GM21367 (cell line): ENCODE measurements around the gene RALGPS1.

Experiments used
- ATAC-seq: cut with Tn5 transposase; IDR thresholded peaks from one replicate; pipeline ENCODE4 v1.9.1; 2021; ENCODE audit not compliant: unreplicated experiment

RALGPS1 gene

DNA sequence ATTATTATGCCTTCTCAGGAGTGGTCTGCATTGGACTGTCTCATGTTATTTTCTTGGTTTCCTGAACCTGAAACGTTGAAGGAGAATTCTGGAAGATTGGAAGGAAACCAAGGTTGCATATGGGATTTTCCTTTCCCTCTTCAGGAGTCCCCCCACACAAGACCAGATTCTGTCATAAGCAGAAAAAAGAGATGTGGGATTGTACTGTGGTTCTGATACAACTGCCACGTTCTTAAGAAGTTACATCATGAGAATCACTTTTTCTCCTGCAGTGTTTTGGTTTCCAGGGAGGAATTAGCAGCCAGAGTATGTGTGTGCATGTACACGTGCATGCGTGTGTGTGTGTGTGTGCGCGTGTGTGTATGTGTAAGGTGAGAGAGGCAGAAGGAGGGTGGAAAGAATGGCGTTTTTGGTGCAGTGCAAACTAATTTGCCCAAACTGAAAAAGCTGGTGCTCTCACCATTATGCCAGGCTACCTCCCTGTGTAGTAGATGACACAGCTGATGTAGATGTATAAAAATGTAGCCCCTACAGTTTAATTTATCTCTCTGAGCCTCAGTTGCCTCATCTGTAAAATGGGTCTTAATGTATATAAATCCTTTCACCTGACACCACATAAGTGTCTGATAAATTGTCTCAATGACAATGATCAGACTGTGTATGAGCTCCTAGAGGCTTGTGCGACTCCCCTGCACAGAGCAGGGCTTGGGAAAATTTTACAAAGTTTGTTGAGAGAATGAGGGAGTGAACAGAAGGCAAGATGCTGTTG lies 38.6 kb downstream of the RALGPS1 start:
- no peak for ATAC-seq

DNA sequence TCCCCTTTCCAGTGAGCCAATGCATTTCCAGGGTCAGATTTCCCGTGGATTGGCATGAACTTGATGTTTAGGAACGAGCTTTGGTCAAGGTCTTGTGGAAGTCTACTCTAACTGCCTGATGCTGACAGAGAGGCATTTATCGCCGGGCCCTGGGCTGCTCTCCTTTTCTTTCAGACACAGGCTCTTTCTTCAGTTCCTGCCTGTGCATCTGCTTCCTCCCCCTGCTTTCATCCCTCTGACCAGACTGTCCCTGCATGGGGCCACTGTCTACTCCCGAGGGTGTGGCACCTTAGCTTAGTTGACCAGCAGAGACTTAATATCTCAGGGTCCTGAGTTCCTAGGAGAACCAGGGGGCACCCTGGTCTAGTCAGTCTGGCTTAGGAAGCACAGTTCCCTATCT lies 41.2 kb downstream of the RALGPS1 start:
- no peak for ATAC-seq

DNA sequence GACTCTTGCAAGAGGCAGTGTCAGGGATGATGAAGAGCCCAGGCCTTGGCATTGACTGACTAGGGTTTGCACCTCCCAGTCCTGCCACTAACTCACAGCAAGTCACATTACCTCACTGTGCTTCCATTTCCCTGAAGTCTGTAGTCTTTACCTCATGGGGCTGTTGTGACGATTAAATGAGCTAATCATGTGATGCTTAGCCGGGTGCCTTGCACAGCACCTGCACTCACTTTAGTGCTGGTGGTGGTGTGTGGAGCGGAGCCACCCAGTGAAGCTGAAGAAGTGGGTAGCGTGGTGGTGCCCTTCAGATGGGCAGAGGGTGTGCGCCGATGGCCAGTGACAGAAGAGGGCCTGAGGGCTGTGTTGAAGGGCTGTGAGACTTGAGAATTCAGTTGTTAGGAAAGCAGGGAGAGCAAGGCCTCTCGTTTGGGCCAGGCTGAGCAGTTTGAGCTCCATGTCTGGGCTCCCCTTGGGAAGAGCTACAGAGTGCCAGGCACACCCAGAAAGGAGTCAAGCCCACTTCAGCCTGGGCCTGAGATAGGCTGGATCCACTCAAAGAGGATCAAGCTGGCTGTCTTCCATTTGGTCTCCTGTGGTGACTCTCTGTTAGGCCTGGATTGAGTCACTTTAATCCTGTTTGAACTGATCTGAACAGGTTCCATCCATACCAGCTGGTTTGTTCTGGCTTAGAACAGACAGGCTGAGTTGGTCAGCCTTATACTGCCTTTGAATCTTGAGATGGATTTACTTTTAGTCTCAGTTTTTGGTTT lies 42.5 kb downstream of the RALGPS1 start:
- no peak for ATAC-seq

- ATAC-seq: no peak
These were observed 43.1 kb downstream of the RALGPS1 start for GRCh38 chr9:126957687-126958053.

DNA sequence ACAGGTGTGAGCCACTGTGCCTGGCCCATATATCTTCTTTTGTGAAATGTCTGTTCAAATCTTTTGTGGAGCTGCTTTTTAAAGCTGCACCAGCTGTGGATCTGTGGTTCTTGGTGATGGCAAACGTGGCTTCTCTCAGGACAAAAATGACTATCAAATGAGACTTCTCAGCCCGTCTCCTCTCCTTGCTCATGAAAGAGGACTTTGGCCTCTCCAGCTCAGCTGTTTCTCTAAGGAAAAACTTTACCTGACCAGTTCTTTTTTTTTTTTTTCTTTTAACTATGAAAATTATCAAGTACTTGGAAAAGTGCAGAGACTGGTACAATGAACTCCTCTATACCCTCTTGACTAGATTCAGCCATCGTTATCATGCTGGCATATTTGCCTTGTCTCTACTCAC lies 44.8 kb downstream of the RALGPS1 start:
- no peak for ATAC-seq

DNA sequence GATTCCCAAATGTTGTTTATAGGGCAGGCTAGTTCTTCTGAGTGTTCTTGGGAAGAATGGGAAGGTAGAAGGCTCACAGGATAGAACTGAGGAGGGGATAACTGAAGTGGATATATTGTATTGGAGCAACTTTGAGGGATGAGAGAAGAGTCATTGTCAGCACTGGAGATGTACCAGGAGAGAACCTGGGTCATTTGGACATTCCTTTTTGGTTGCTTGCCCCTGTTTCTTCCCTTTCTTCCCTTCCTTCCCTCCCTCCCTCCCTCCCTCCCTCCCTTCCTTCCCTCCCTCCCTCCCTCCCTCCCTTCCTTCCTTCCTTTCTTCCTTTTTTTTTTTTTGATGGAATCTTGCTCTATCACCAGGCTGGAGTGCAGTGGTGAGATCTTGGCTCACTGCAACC lies 45.3 kb downstream of the RALGPS1 start:
- no peak for ATAC-seq

DNA sequence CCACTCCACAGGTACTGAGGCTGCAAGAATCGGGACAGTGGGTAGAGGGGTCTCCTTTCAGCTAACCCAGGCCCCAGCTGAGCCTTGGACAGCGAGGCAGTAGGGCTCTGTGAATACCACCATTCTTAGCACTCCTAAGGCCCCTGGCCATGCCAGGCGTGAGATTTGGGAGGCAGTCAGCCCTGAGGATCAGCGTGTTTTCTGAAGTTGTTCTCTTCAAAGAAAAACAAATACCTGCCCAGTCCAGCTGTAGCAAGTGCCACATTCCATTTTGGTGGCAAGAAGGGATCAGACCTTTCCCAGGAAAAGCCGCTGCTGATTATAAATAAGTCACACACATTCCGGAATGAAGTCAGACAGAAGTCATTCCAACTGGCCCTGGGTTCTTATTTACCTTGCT lies 47.8 kb downstream of the RALGPS1 start:
- no peak for ATAC-seq

DNA sequence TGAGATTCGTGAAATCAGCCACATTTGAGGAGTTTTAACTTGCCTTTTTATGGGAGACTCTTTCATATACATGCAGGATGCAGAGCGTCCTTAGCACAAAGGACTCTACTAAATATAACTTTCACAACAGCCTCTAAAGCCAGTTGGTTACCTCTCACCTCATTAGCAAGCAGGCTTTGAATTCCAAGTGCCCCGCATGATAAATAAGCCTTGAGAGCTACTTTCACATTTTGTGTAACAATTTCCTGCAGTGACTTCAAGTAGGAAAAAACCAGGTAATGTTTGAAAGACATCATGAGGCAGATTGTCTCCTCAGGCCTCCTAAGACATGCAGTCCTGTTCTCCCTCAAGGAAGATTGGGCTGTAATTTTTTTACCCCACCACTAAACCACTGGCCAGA lies 50.5 kb downstream of the RALGPS1 start:
- ATAC-seq: no peak

DNA sequence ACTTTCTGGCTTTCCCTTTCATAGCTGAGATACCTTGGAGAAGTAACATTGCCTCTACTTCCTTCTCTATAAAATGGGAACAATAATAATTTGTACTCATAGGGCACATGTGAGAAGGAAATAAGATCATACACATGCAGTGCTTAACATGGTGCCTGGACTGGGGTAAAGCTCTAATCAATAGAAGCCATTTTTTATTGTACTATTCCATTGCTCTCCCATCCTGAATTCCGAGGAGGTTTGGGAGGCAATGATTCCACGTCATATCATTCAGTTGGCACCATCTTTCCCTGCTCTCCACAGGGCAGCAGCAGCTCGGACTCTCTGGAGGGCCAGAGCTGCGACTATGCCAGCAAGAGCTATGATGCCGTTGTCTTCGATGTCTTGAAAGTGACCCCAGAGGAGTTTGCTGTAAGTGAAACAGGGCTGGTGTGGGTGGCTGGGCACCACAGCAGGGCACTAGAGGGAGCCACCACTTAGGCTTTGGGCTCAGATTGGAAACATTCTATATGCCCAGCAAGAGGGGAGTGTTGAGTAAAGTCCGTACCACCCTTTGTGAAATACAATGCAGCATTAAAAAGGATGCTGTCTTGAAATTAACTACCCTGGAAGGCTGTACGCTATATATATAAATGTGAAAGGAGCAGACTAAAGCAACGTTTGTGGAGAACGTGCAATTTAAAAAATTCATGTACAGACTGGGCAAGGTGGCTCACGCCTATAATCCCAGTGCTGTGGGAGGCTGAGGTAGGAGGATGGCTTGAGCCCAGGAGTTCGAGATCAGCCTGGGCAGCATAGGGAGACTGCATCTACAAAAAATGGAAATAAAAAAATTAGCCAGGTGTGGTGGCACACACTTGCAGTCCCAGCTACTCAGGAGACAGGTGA lies 51.2 kb downstream of the RALGPS1 start:
- no peak for ATAC-seq

- no peak for ATAC-seq
These were observed 56.7 kb downstream of the RALGPS1 start for GRCh38 chr9:126971261-126971660.

- no peak for ATAC-seq
These were observed 59.3 kb downstream of the RALGPS1 start for GRCh38 chr9:126973651-126974529.

DNA sequence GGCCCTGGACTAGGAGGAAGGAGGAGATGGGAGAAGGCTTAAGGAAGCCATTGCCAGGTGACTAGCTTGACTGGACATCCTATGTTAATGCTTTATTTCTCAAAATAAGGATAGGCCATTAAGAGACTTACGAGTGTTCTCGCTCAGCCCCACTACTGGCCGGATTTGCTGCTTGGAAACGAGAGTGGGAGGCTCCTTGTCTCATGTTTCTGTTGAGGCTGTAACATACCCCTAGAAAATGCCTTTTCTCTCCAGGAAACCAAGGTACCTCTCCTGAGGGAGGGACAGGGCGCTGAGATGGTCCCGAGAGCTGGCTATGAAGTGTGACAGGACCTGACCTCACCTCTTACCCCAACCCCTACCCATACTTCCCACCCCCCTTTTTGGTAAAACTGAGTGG lies 60.0 kb downstream of the RALGPS1 start:
- ATAC-seq: no peak

DNA sequence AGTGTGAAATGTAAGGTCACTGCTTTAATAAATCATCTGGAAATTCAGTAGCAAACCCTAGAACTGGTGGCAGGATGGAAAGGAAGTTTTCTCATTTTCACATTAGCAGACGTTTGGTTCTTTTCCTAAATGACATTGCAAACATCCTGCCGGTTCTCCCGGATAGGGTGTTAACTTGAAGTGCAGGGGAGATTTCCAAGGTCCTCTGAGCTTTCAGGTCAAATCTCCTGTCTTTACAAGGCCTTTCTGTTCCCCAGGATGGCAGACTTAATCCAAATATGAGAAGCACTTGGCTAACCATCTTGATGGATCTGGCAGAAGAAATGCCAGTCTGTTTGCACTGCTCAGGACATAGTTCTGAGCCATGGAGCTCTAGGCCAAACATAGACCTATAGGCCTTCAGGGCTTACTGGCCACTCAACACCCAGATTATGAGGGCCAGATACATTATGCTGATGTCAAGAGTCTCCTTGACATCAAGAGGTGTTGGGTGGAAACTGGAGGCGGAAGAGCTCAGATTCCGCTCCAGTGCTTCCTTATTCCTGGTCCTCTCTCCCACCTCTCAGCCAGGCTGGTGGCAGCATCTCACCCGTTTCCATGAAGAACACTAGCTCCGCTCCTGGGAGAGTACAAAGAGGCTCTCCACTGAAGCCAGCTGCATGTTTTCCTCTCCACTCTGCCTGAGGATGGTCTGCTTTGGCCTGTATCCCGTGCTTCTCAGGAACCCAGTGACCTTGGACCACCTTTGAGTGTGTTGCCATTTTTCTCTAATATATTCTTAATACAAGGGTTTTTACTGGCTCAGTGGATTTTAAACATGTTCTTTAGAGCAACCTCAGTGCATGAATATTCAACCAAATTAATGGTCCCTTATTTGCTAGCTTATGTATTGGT lies 61.0 kb downstream of the RALGPS1 start:
- ATAC-seq: no peak

DNA sequence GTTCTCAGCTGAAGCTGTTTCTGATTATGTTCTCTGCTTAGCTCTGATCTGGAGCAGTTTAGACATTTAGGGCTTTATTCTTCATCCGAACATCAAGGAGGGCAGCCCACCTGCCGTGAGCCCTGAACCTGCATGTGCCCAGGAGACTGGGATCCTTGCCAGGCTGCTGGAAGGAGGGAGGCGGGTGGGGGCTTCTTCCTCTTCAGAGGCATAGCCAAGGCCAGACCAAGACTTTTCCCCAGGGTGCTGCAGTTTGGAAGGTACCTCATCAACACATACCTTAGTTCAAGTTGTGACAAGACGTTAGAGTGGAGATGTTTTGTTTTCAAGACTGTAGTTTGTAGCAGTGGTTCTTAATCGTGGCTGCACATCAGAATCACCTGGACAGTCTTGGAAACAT lies 64.9 kb downstream of the RALGPS1 start:
- ATAC-seq: no peak

DNA sequence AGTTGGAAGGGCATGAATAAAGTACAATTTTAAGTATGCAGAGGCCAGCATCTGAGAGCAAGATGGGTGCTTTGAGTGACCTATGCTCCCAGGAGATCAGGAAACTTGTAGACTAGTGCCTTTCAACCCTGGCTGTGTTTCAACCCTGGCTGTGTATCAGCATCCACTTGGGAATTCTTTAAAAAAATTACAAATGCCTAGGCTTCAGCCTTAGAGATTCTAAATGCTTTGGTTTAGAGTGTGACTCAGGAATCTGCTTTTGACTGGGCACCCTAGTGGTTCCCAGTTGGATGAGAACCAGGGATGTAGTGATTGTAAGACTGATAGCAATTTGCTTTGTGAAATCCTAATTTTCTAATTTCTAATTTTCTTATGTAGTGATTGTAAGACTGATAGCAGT lies 65.6 kb downstream of the RALGPS1 start:
- ATAC-seq: no peak

- no peak for ATAC-seq
These were observed 66.6 kb downstream of the RALGPS1 start for GRCh38 chr9:126981218-126981617.

DNA sequence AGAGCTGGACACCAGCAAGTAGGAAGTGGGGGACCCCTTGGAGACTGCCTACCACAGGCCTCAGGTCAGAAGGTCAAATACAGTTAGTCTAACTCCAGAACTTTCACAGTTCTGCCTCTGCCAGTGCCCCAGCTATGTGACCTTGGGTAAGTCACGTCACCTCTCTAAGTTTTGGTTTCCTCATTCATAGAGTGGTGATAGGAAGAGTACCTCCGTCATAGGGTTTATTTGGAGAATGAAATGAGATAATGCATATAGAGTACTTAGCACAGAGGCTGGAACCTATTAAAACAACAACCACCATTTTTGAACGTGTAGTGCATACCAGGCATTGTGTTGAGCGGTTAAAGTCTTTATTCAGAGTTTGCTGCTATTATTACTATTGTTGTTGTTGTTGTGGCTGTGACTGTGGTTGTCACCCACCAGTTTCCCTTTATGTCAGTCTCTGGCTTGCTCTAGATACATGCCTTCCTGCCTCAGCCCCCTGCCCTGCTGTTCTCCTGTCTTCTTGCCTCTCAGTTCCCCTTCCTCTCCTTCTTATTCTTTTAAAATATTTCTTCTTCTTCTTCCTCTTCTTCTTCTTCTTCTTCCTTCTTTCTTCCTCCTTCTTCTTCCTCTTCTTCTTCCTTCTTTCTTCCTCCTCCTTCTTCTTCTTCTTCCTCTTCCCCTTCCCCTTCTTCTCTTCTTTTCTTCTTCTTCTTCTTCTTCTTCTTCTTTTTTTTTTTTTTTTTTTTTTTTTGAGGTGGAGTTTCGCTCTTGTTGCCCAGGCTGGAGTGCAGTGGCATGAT lies 67.8 kb downstream of the RALGPS1 start:
- no peak for ATAC-seq

DNA sequence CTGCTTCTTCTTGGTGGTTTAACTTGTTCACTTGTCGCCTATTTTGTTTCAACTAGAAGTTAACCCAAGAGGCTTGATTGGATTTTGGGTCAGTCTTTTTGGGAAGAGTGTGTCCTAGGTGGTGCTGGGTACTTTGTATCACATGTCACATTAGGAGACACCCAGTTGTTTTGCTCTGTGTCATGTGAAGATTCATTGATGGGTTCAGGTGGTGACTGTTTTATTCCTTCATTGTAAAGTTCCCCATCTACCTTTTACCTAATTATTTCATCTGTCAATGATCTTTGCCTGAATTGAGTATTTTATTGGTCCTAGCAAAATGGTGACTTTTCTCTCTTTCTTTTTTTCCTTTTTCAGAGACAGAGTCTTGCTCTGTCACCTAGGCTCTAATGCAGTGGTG lies 69.2 kb downstream of the RALGPS1 start:
- no peak for ATAC-seq

- ATAC-seq: no peak
These were observed 70.4 kb downstream of the RALGPS1 start for GRCh38 chr9:126984969-126985368.
